Muscle layer of colon (tissue), 2 donors: ENCODE results near the gene ARL13B.

Experiments used
- H3K27ac ChIP-seq: one replicate; pipeline ENCODE4 v1.7.0; 2013; ENCODE audit warnings: low read depth, mild to moderate bottlenecking, low read length, moderate library complexity
- H3K27me3 ChIP-seq, 2 donors: one replicate each; pipeline ENCODE4 v1.7.0; 2013; ENCODE audit warnings: low read length in 2 of 2, mild to moderate bottlenecking in 2 of 2; ENCODE audit not compliant: insufficient read depth in 2 of 2, control insufficient read depth in 1 of 2
- H3K36me3 ChIP-seq: one replicate; pipeline ENCODE4 v1.7.0; 2013; ENCODE audit warnings: mild to moderate bottlenecking, low read length; ENCODE audit not compliant: insufficient read depth
- H3K4me1 ChIP-seq: one replicate; pipeline ENCODE4 v1.7.0; 2013; ENCODE audit warnings: mild to moderate bottlenecking, low read length; ENCODE audit not compliant: insufficient read depth
- H3K4me3 ChIP-seq, 2 donors: one replicate each; pipeline ENCODE4 v1.7.0; 2013; ENCODE audit warnings: low read length in 2 of 2, low read depth in 1 of 2, mild to moderate bottlenecking in 1 of 2, moderate library complexity in 1 of 2
- H3K9ac ChIP-seq: one replicate; pipeline ENCODE4 v1.7.0; 2013; ENCODE audit warnings: low read length
- H3K9me3 ChIP-seq: one replicate; pipeline ENCODE4 v1.7.0; 2013; ENCODE audit warnings: mild to moderate bottlenecking, low read length
- donor health status: abdominal sarcoma.
- donor health status: Adenocarcinoma of cecum.

Gene ARL13B

GRCh38 chr3:94001191-94001590 is 21.2 kb downstream of the ARL13B start:
- no peak overlapping the region for H3K4me3 ChIP-seq
- no peak overlapping the region for H3K9ac ChIP-seq
- no peaks in the 10 kb centered on the region for H3K4me1 ChIP-seq
- no peaks in the 10 kb centered on the region for H3K36me3 ChIP-seq
- H3K9me3 ChIP-seq: no peaks in the 10 kb centered on the region
- no peaks in the 10 kb centered on the region for H3K27me3 ChIP-seq
- H3K27ac ChIP-seq: no peak overlapping the region

- no peaks in the 10 kb centered on the region for H3K27me3 ChIP-seq
- no peak overlapping the region for H3K4me3 ChIP-seq
- no peaks in the 10 kb centered on the region for H3K36me3 ChIP-seq
- H3K4me1 ChIP-seq: no peaks in the 10 kb centered on the region
- H3K27ac ChIP-seq: no peak overlapping the region
- no peaks in the 10 kb centered on the region for H3K9me3 ChIP-seq
- no peak overlapping the region for H3K9ac ChIP-seq
Observed at GRCh38 chr3:94001827-94002495, 22.0 kb downstream of the ARL13B start.

GRCh38 chr3:94004301-94004910 is 24.5 kb downstream of the ARL13B start:
- H3K27ac ChIP-seq: no peak overlapping the region
- H3K4me1 ChIP-seq: no peaks in the 10 kb centered on the region
- H3K36me3 ChIP-seq: no peaks in the 10 kb centered on the region
- no peaks in the 10 kb centered on the region for H3K27me3 ChIP-seq
- no peak overlapping the region for H3K9ac ChIP-seq
- peak overlapping the region in 1 of 2 donors; percentile 25 for H3K4me3 ChIP-seq
- H3K9me3 ChIP-seq: no peaks in the 10 kb centered on the region

GRCh38 chr3:94008253-94008652 is 28.3 kb downstream of the ARL13B start:
- Histone ChIP-seq H3K9ac (no peak overlapping the region), H3K27ac (no peak overlapping the region), H3K4me3 (no peak overlapping the region), H3K9me3 (no peaks in the 10 kb centered on the region), H3K4me1 (no peaks in the 10 kb centered on the region), H3K36me3 (no peaks in the 10 kb centered on the region), H3K27me3 (no peaks in the 10 kb centered on the region)

GRCh38 chr3:94009608-94010007 is 29.7 kb downstream of the ARL13B start:
- H3K9ac ChIP-seq: no peak overlapping the region
- no peak overlapping the region for H3K4me3 ChIP-seq
- no peaks in the 10 kb centered on the region for H3K9me3 ChIP-seq
- no peaks in the 10 kb centered on the region for H3K27me3 ChIP-seq
- H3K4me1 ChIP-seq: no peaks in the 10 kb centered on the region
- H3K36me3 ChIP-seq: no peaks in the 10 kb centered on the region
- no peak overlapping the region for H3K27ac ChIP-seq

- no peak overlapping the region for H3K9ac ChIP-seq
- H3K27me3 ChIP-seq: no peaks in the 10 kb centered on the region
- H3K4me1 ChIP-seq: no peaks in the 10 kb centered on the region
- H3K36me3 ChIP-seq: no peaks in the 10 kb centered on the region
- H3K9me3 ChIP-seq: no peaks in the 10 kb centered on the region
- no peak overlapping the region for H3K27ac ChIP-seq
- no peak overlapping the region for H3K4me3 ChIP-seq
Observed at GRCh38 chr3:94011233-94011711, 31.3 kb downstream of the ARL13B start.

- no peaks in the 10 kb centered on the region for H3K4me1 ChIP-seq
- no peaks in the 10 kb centered on the region for H3K36me3 ChIP-seq
- no peaks in the 10 kb centered on the region for H3K9me3 ChIP-seq
- H3K9ac ChIP-seq: no peak overlapping the region
- no peak overlapping the region for H3K4me3 ChIP-seq
- H3K27ac ChIP-seq: no peak overlapping the region
- no peaks in the 10 kb centered on the region for H3K27me3 ChIP-seq
Observed at GRCh38 chr3:94012185-94012584, 32.2 kb downstream of the ARL13B start.

GRCh38 chr3:94015025-94015424 is 35.1 kb downstream of the ARL13B start:
- no peak overlapping the region for H3K4me3 ChIP-seq
- H3K36me3 ChIP-seq: no peaks in the 10 kb centered on the region
- no peaks in the 10 kb centered on the region for H3K4me1 ChIP-seq
- no peaks in the 10 kb centered on the region for H3K9me3 ChIP-seq
- H3K9ac ChIP-seq: no peak overlapping the region
- no peaks in the 10 kb centered on the region for H3K27me3 ChIP-seq
- H3K27ac ChIP-seq: no peak overlapping the region

GRCh38 chr3:94019659-94020058 is 39.7 kb downstream of the ARL13B start:
- Histone ChIP-seq H3K27me3 (no peaks in the 10 kb centered on the region), H3K27ac (no peak overlapping the region), H3K9me3 (no peaks in the 10 kb centered on the region), H3K4me3 (no peak overlapping the region), H3K4me1 (no peaks in the 10 kb centered on the region), H3K9ac (no peak overlapping the region), H3K36me3 (no peaks in the 10 kb centered on the region)

- no peak overlapping the region for H3K4me3 ChIP-seq
- no peak overlapping the region for H3K9ac ChIP-seq
- H3K27ac ChIP-seq: no peak overlapping the region
- no peaks in the 10 kb centered on the region for H3K9me3 ChIP-seq
- H3K4me1 ChIP-seq: no peaks in the 10 kb centered on the region
- no peaks in the 10 kb centered on the region for H3K36me3 ChIP-seq
- no peaks in the 10 kb centered on the region for H3K27me3 ChIP-seq
Observed at GRCh38 chr3:94020293-94020692, 40.3 kb downstream of the ARL13B start.

GRCh38 chr3:94024385-94024784 is 44.4 kb downstream of the ARL13B start:
- no peaks in the 10 kb centered on the region for H3K27me3 ChIP-seq
- H3K9me3 ChIP-seq: no peaks in the 10 kb centered on the region
- H3K9ac ChIP-seq: no peak overlapping the region
- H3K36me3 ChIP-seq: no peaks in the 10 kb centered on the region
- no peak overlapping the region for H3K4me3 ChIP-seq
- H3K4me1 ChIP-seq: no peaks in the 10 kb centered on the region
- H3K27ac ChIP-seq: no peak overlapping the region

- Histone ChIP-seq H3K27me3 (no peaks in the 10 kb centered on the region), H3K9me3 (no peaks in the 10 kb centered on the region), H3K36me3 (no peaks in the 10 kb centered on the region), H3K4me3 (no peak overlapping the region), H3K9ac (no peak overlapping the region), H3K27ac (no peak overlapping the region), H3K4me1 (no peaks in the 10 kb centered on the region)
Observed at GRCh38 chr3:94026623-94027022, 46.7 kb downstream of the ARL13B start.
